DOHH2 (cell line): ENCODE data around the gene ACTR2.
"Not testable (repeated sequence)": the region's sequence is repeated elsewhere in the genome, so short reads cannot be mapped to it uniquely, and the experiment has no call there.

Experiments used
- EZH2phosphoT487 ChIP-seq: fragments of 200-600 bp; sonication (generic); IDR thresholded peaks from 2 replicates; pipeline ENCODE4 v1.6.1; 2017; ENCODE audit warnings: borderline replicate concordance, mild to moderate bottlenecking, antibody characterized with exemption, low read length, moderate library complexity, mixed read lengths
- TF ChIP-seq, protein P1 (sequence below): fragments of 200-600 bp; sonication (generic); IDR thresholded peaks from one replicate; pipeline ENCODE4 v1.5.1; 2014; ENCODE audit warnings: antibody characterized with exemption, mild to moderate bottlenecking, low read depth, low read length; ENCODE audit not compliant: poor library complexity, severe bottlenecking

DNA sequence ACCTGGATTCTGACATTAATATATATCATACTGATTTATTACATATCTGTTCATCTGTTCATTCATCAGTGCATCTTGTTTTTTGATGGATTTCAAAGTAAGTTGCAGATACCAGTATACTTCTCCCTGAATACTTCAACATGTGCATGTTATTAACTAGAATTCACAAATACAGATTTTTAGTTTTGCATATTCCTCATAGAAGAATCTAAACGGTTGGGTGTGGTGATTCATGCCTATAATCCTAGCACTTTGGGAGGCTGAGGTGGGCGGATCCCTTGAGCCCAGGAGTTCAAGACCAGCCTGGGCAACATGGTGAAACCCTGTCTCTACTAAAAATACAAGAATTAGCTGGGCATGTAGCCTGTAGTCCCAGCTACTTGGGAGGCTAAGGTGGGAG is 16.8 kb downstream of the ACTR2 start:
- TF ChIP-seq, protein P1, sequence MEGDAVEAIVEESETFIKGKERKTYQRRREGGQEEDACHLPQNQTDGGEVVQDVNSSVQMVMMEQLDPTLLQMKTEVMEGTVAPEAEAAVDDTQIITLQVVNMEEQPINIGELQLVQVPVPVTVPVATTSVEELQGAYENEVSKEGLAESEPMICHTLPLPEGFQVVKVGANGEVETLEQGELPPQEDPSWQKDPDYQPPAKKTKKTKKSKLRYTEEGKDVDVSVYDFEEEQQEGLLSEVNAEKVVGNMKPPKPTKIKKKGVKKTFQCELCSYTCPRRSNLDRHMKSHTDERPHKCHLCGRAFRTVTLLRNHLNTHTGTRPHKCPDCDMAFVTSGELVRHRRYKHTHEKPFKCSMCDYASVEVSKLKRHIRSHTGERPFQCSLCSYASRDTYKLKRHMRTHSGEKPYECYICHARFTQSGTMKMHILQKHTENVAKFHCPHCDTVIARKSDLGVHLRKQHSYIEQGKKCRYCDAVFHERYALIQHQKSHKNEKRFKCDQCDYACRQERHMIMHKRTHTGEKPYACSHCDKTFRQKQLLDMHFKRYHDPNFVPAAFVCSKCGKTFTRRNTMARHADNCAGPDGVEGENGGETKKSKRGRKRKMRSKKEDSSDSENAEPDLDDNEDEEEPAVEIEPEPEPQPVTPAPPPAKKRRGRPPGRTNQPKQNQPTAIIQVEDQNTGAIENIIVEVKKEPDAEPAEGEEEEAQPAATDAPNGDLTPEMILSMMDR = not testable (repeated sequence)
- TF ChIP-seq EZH2phosphoT487 = not testable (repeated sequence)
